Measurements from ENCODE around the gene PACSIN1. TPM values are rescaled to one million over a fixed set of nuclear protein-coding genes. Genes with fewer than 3 reads are reported as not detected.

Gene PACSIN1
- total RNA-seq, 1 experiment from 2014 or later = 5.0 TPM

GRCh38 chr6:34552620-34553019, 86.7 kb downstream of the PACSIN1 start:
- Histone ChIP-seq H3K9me2 (ENCODE audit: insufficient read depth) (no peaks in the 10 kb centered on the region), H3K4me1 (ENCODE audit: control insufficient read depth in 1 of 2, insufficient read depth in 2 of 2, low read length in 2 of 2) (peaks cover 5 to 6% of the 10 kb centered on the region in 2 experiments), H3K79me2 (ENCODE audit: insufficient read depth, low read length) (no peaks in the 10 kb centered on the region), H3K4me3 (replicated peaks in 1 of 2; ENCODE audit: low read depth in 1 of 2, low read length in 2 of 2) (no peak overlapping the region), H2AFZ (ENCODE audit: low read depth, low read length, poor library complexity, severe bottlenecking) (no peak overlapping the region), H3K27ac (ENCODE audit: low read depth, low read length) (no peak overlapping the region), H3K9me3 (ENCODE audit: control insufficient read depth in 1 of 2, insufficient read depth in 1 of 2, low read depth in 1 of 2, low read length in 2 of 2) (no peaks in the 10 kb centered on the region), H3K4me2 (ENCODE audit: low read length) (no peak overlapping the region), H3K27me3 (ENCODE audit: insufficient read depth, low read length) (no peaks in the 10 kb centered on the region), H3K36me3 (ENCODE audit: control insufficient read depth in 1 of 2, insufficient read depth in 2 of 2, low read length in 2 of 2) (no peaks in the 10 kb centered on the region), H3K9ac (ENCODE audit: low read length) (no peak overlapping the region), H4K20me1 (ENCODE audit: insufficient read depth) (no peaks in the 10 kb centered on the region)
- ChIA-PET RAD21 (ENCODE audit: low non-redundant PET in 1 of 2, low total read pairs in 2 of 2, uncharacterized antibody in 2 of 2, unreplicated experiment in 2 of 2) (no interaction called here), POLR2A (no interaction called here), CTCF (no interaction called here)
- ATAC-seq = no peak
- DNase-seq (ENCODE audit: low read depth, low spot score) = no peak
- TF ChIP-seq ELF1 (IDR thresholded peaks at IDR 0.05; ENCODE audit: borderline replicate concordance, low read depth) (no peak), SIN3A (IDR thresholded peaks at IDR 0.05; ENCODE audit: low read depth) (no peak), POLR2A (IDR thresholded peaks at IDR 0.05; ENCODE audit: borderline replicate concordance, extremely low read depth, insufficient read depth, insufficient read length) (no peak), POLR2AphosphoS5 (IDR thresholded peaks at IDR 0.05; ENCODE audit: low read depth, low read length) (no peak), ATF3 (IDR thresholded peaks at IDR 0.05) (no peak), MAX (IDR thresholded peaks at IDR 0.05) (no peak), CTCF (IDR thresholded peaks at IDR 0.05 in 2 of 3, conservative IDR thresholded peaks at IDR 0.05 in 1 of 3; ENCODE audit: borderline replicate concordance in 1 of 3, insufficient read depth in 1 of 3, low read depth in 2 of 3, low read length in 2 of 3) (no peak), EZH2 (IDR thresholded peaks at IDR 0.05) (no peak), CBX3 (IDR thresholded peaks at IDR 0.05; ENCODE audit: low read depth) (no peak), EZH2phosphoT487 (IDR thresholded peaks at IDR 0.05; ENCODE audit: borderline replicate concordance) (no peak), EGR1 (IDR thresholded peaks at IDR 0.05; ENCODE audit: low read depth) (no peak), ZNF274 (IDR thresholded peaks at IDR 0.05; ENCODE audit: low read depth, low read length) (no peak), ZBTB33 (IDR thresholded peaks at IDR 0.05; ENCODE audit: extremely low read depth, insufficient replicate concordance, low read length) (no peak), CEBPB (IDR thresholded peaks at IDR 0.05; ENCODE audit: low read depth) (no peak), TCF7L2 (IDR thresholded peaks at IDR 0.05; ENCODE audit: borderline replicate concordance, extremely low read depth, insufficient read depth, insufficient read length) (no peak), YY1 (IDR thresholded peaks at IDR 0.05; ENCODE audit: extremely low read depth, insufficient replicate concordance, low read depth, low read length) (no peak), FOSL1 (IDR thresholded peaks at IDR 0.05; ENCODE audit: low read depth) (no peak), SP1 (IDR thresholded peaks at IDR 0.05; ENCODE audit: low read depth) (no peak), SRF (IDR thresholded peaks at IDR 0.05; ENCODE audit: low read depth) (no peak), RAD21 (IDR thresholded peaks at IDR 0.05; ENCODE audit: low read depth) (no peak)
- intact Hi-C loops (cut with micrococcal nuclease) = no loop called here
- no TSS peak for BruUV-seq (replicated peaks)
